Glutamatergic neuron (in vitro differentiated cells): ENCODE results near the gene CEP120. TPM values are rescaled to one million over a fixed set of nuclear protein-coding genes. Genes with fewer than 3 reads are reported as not detected.
"Not testable (repeated sequence)": the region's sequence is repeated elsewhere in the genome, so short reads cannot be mapped to it uniquely, and the experiment has no call there.

Experiments used
- DNase-seq: peaks from one replicate; pipeline ENCODE4 v3.0.0; 2022
- H3K27ac Mint-ChIP-seq: one replicate; pipeline ENCODE4 v1.8.0; 2020; ENCODE audit warnings: mild to moderate bottlenecking, mixed read lengths, inconsistent platforms; ENCODE audit not compliant: unreplicated experiment
- H3K27me3 Mint-ChIP-seq: one replicate; pipeline ENCODE4 v1.8.0; 2020; ENCODE audit warnings: mild to moderate bottlenecking, moderate library complexity, mixed read lengths, inconsistent platforms; ENCODE audit not compliant: unreplicated experiment
- H3K36me3 Mint-ChIP-seq: one replicate; pipeline ENCODE4 v1.8.0; 2020; ENCODE audit warnings: mild to moderate bottlenecking, mixed read lengths, inconsistent platforms; ENCODE audit not compliant: unreplicated experiment
- H3K4me1 Mint-ChIP-seq: one replicate; pipeline ENCODE4 v1.8.0; 2020; ENCODE audit warnings: mild to moderate bottlenecking, low read depth, mixed read lengths, inconsistent platforms; ENCODE audit not compliant: unreplicated experiment
- H3K4me3 Mint-ChIP-seq: one replicate; pipeline ENCODE4 v1.8.0; 2020; ENCODE audit warnings: mild to moderate bottlenecking, mixed read lengths, inconsistent platforms; ENCODE audit not compliant: unreplicated experiment
- H3K9me3 Mint-ChIP-seq: one replicate; pipeline ENCODE4 v1.8.0; 2020; ENCODE audit warnings: mild to moderate bottlenecking, moderate library complexity, mixed read lengths, inconsistent platforms; ENCODE audit not compliant: unreplicated experiment
- total RNA-seq: library from RNA; stranded (reverse); fragmentation: NEBNext Ultra II Directional; extraction: Animal tissue kit (Norgen Biotek cat#: 25700); gene quantifications from one replicate; pipeline ENCODE4 v1.2.1, GENCODE V29; 2021; ENCODE audit not compliant: unreplicated experiment
- TF ChIP-seq, protein P1 (sequence below): fragments of 200-600 bp; sonication (generic); IDR thresholded peaks from one replicate; pipeline ENCODE4 v1.5.0; 2021; ENCODE audit not compliant: partially characterized antibody, unreplicated experiment

Gene CEP120
- total RNA-seq, 1 donor from 2014 or later = 8.2 TPM

DNA sequence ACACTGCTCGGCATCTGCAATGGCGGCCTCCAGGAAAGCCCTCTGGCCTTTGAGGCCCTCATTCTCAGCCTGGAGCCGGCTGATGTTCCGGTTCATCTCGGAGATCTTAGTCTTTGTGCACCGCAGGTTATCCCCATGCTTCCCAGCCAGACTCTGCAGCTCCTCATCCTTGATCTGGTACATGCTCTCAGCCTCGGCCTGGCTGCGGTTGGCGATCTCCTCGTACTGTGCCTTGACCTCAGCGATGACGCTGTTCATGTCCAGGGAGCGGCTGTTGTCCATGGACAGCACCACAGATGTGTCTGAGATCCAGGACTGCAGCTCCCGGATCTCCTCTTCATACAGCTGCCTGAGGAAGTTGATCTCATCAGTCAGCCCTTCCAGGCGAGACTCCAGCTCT lies 21.9 kb downstream of the CEP120 start:
- H3K36me3 Mint-ChIP-seq = no peaks in the 10 kb centered on the region
- H3K9me3 Mint-ChIP-seq = no peaks in the 10 kb centered on the region

DNA sequence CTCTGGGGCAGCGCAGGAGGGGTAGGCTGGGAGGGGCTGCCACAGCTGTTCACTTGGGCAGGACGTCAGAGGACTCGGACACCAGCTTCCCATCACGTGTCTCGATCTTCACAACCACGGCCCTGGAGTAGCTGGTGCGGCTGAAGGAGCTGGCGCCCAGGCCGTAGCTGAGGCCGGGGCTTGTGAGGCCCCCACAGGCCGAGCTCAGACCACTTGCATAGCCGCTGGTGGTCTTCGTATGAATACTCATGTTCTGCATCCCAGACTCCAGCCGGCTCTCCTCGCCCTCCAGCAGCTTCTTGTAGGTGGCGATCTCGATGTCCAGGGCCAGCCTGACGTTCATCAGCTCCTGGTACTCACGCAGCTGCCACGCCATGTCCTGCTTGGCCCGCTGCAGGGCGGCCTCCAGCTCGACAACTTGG lies 22.3 kb downstream of the CEP120 start:
- H3K27me3 Mint-ChIP-seq, H3K4me1 Mint-ChIP-seq, H3K9me3 Mint-ChIP-seq, H3K27ac Mint-ChIP-seq, H3K4me3 Mint-ChIP-seq, H3K36me3 Mint-ChIP-seq, DNase-seq: not testable (repeated sequence)

More for the DNA sequence above, 21.9 kb downstream of the CEP120 start:
- Mint-ChIP-seq H3K27me3 (no peaks in the 10 kb centered on the region), H3K4me3 (no peak overlapping the region), H3K27ac (no peak overlapping the region), H3K4me1 (no peaks in the 10 kb centered on the region)
- no peak for DNase-seq
- TF ChIP-seq, protein P1, sequence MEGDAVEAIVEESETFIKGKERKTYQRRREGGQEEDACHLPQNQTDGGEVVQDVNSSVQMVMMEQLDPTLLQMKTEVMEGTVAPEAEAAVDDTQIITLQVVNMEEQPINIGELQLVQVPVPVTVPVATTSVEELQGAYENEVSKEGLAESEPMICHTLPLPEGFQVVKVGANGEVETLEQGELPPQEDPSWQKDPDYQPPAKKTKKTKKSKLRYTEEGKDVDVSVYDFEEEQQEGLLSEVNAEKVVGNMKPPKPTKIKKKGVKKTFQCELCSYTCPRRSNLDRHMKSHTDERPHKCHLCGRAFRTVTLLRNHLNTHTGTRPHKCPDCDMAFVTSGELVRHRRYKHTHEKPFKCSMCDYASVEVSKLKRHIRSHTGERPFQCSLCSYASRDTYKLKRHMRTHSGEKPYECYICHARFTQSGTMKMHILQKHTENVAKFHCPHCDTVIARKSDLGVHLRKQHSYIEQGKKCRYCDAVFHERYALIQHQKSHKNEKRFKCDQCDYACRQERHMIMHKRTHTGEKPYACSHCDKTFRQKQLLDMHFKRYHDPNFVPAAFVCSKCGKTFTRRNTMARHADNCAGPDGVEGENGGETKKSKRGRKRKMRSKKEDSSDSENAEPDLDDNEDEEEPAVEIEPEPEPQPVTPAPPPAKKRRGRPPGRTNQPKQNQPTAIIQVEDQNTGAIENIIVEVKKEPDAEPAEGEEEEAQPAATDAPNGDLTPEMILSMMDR = no peak

DNA sequence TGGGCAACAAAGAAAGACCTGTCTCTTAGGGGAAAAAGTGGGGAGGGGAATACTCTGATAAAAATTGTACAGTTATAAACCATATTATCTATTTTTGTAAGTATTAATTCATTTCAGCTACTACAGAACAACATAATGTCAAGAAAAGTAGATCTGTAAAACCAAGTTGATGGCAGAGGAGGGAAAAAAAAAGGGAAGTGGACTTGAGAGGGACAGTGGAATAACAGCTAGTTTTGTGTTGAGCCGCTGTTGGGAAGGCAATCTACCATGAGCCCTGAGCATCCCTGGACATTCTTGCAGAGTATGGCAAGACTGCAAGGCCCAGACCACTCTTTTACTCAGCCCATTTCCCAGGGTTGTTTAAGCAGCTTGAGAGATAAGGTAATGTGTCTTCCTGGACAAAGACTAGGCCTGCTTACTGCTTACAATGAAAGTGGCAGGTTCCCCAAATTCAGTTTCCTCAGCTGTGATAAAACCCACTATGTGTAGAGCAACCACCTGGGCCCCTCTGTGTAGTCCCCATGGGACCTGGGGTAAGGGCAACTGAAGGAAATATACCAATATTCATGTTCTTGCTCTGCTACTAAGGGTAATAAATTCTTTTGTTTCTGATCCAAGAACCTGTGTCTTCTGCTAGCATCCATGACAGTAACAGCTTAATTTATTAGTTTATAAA lies 25.0 kb downstream of the CEP120 start:
- Mint-ChIP-seq H3K4me1 (no peaks in the 10 kb centered on the region), H3K27ac (no peak overlapping the region), H3K9me3 (no peaks in the 10 kb centered on the region), H3K27me3 (no peaks in the 10 kb centered on the region), H3K36me3 (no peaks in the 10 kb centered on the region), H3K4me3 (no peak overlapping the region)
- DNase-seq = no peak
- TF ChIP-seq, protein P1 = no peak

DNA sequence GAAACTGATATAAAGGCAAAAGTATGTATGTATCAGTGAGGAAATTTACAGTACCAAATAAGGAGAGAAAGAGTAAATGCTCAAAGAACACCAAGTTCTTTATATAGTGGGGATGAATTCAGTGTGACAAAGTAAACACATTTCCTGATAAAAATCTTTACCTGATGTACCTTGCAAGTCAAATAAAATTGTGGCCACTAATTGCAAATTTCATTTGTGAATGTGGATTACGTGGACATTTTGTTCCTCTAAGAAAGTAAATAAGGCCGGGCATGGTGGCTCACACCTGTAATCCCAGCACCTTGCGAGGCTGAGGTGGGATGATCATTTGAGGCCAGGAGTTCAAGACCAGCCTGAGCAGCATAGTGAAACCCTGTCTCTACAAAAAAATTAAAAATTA lies 25.7 kb downstream of the CEP120 start:
- TF ChIP-seq, protein P1 = no peak
- H3K4me1 Mint-ChIP-seq = no peaks in the 10 kb centered on the region
- H3K27me3 Mint-ChIP-seq = no peaks in the 10 kb centered on the region
- H3K9me3 Mint-ChIP-seq = no peaks in the 10 kb centered on the region
- no peak overlapping the region for H3K27ac Mint-ChIP-seq
- DNase-seq = no peak
- no peaks in the 10 kb centered on the region for H3K36me3 Mint-ChIP-seq
- no peak overlapping the region for H3K4me3 Mint-ChIP-seq

DNA sequence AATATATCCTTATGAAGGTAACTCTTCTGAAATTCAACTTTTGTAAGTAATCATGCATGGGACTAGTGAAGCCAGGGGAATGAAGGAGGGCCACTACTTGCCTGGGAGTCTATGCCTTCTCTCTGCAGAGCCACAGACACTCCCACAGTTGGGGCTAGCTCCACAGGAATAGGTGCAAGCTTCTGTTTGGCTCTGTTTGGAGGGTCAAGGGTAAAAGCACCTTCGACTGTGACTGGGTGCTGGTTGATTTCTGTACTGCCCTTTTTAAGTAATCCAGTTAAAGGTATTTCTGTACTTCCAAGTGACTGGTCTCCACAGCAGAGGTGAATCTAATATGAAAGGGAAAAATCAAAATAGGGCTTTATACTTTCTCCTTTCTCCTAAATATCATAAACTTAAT lies 32.2 kb downstream of the CEP120 start:
- TF ChIP-seq, protein P1 = no peak
- no peaks in the 10 kb centered on the region for H3K36me3 Mint-ChIP-seq
- H3K9me3 Mint-ChIP-seq = no peaks in the 10 kb centered on the region
- no peak overlapping the region for H3K4me3 Mint-ChIP-seq
- H3K4me1 Mint-ChIP-seq = no peaks in the 10 kb centered on the region
- no peaks in the 10 kb centered on the region for H3K27me3 Mint-ChIP-seq
- DNase-seq = no peak
- no peak overlapping the region for H3K27ac Mint-ChIP-seq

DNA sequence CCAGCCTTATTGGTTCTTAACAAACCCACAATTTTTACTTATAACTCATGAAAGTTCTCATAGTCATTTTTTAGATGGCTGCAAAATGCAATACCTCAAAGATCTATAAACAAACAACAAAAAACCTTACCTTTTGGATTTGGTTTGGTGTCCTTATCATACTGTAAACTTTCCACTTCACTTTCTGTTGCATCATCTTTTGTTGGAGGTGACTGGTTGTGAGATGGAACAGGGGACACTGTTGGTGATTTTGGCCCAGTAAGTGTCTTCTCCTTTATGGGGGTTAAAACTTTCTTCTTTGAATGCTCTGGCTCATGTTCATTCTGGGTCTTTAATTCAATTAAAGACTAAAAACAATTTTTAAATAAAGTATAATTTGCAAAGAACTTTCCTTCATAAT lies 33.4 kb downstream of the CEP120 start:
- H3K27ac Mint-ChIP-seq = no peak overlapping the region
- H3K4me3 Mint-ChIP-seq = no peak overlapping the region
- TF ChIP-seq, protein P1 = no peak
- no peaks in the 10 kb centered on the region for H3K36me3 Mint-ChIP-seq
- H3K27me3 Mint-ChIP-seq = no peaks in the 10 kb centered on the region
- H3K9me3 Mint-ChIP-seq = no peaks in the 10 kb centered on the region
- no peak for DNase-seq
- no peaks in the 10 kb centered on the region for H3K4me1 Mint-ChIP-seq
